H9 (cell line): ENCODE data around the gene RNF149. TPM values are rescaled to one million over a fixed set of nuclear protein-coding genes. Genes with fewer than 3 reads are reported as not detected.

Experiments
- DNase-seq: peaks from one replicate; pipeline ENCODE4 v3.0.0-alpha.2; 2017
- H2AFZ ChIP-seq: one replicate; pipeline ENCODE4 v1.6.1; 2013; ENCODE audit warnings: mild to moderate bottlenecking, low read length, control low read depth, moderate library complexity
- H2AK5ac ChIP-seq: 2 replicates; pipeline ENCODE4 v1.6.1; 2013; ENCODE audit warnings: low read length, control low read depth, mixed read lengths; ENCODE audit not compliant: insufficient read length
- H2BK120ac ChIP-seq: one replicate; pipeline ENCODE4 v1.6.1; 2013; ENCODE audit warnings: low read depth, mild to moderate bottlenecking, low read length, control low read depth, inconsistent platforms; ENCODE audit not compliant: poor library complexity, severe bottlenecking
- H2BK12ac ChIP-seq: 2 replicates; pipeline ENCODE4 v1.6.1; 2013; ENCODE audit warnings: low read length, control low read depth, mixed read lengths, low read depth; ENCODE audit not compliant: insufficient read length
- H2BK15ac ChIP-seq: 2 replicates; pipeline ENCODE4 v1.6.1; 2013; ENCODE audit warnings: low read depth, low read length, control low read depth
- H2BK20ac ChIP-seq: one replicate; pipeline ENCODE4 v1.6.1; 2013; ENCODE audit warnings: low read depth, mild to moderate bottlenecking, low read length, control low read depth, inconsistent platforms; ENCODE audit not compliant: poor library complexity, severe bottlenecking
- H2BK5ac ChIP-seq: 2 replicates; pipeline ENCODE4 v1.6.1; 2013; ENCODE audit warnings: low read length, control low read depth, mixed read lengths; ENCODE audit not compliant: insufficient read length
- H3K14ac ChIP-seq: 2 replicates; pipeline ENCODE4 v1.6.1; 2013; ENCODE audit warnings: low read length, control low read depth; ENCODE audit not compliant: insufficient read depth
- H3K18ac ChIP-seq: 2 replicates; pipeline ENCODE4 v1.6.1; 2013; ENCODE audit warnings: low read depth, mild to moderate bottlenecking, mixed read lengths, low read length, control low read depth; ENCODE audit not compliant: insufficient read length
- H3K23ac ChIP-seq: 2 replicates; pipeline ENCODE4 v1.6.1; 2013; ENCODE audit warnings: low read length, control low read depth, mixed read lengths, low read depth; ENCODE audit not compliant: insufficient read length
- H3K23me2 ChIP-seq: 2 replicates; pipeline ENCODE4 v1.6.1; 2013; ENCODE audit warnings: low read depth, mild to moderate bottlenecking, mixed read lengths, low read length, control low read depth; ENCODE audit not compliant: insufficient read length, poor library complexity, severe bottlenecking
- H3K27ac ChIP-seq: 2 replicates; pipeline ENCODE4 v1.5.1; 2013; ENCODE audit warnings: low read length, control low read depth, mixed read lengths, low read depth; ENCODE audit not compliant: insufficient read length
- H3K27me3 ChIP-seq: 2 replicates; pipeline ENCODE4 v1.6.1; 2013; ENCODE audit warnings: low read length, control low read depth, inconsistent platforms; ENCODE audit not compliant: insufficient read depth
- H3K4ac ChIP-seq: 2 replicates; pipeline ENCODE4 v1.6.1; 2013; ENCODE audit warnings: low read depth, mild to moderate bottlenecking, control low read depth, inconsistent platforms, low read length, moderate library complexity
- H3K4me1 ChIP-seq: 2 replicates; pipeline ENCODE4 v1.6.1; 2013; ENCODE audit warnings: low read length, control low read depth, inconsistent platforms; ENCODE audit not compliant: insufficient read depth
- H3K4me2 ChIP-seq: 2 replicates; pipeline ENCODE4 v1.6.1; 2013; ENCODE audit warnings: low read length, control low read depth, mixed read lengths; ENCODE audit not compliant: insufficient read length, insufficient read depth
- H3K56ac ChIP-seq: 2 replicates; pipeline ENCODE4 v1.6.1; 2013; ENCODE audit warnings: low read depth, mild to moderate bottlenecking, mixed read lengths, low read length, control low read depth; ENCODE audit not compliant: insufficient read length
- H3K79me1 ChIP-seq: 2 replicates; pipeline ENCODE4 v1.6.1; 2013; ENCODE audit warnings: low read depth, mild to moderate bottlenecking, moderate library complexity, low read length, control low read depth, inconsistent platforms; ENCODE audit not compliant: insufficient read depth, poor library complexity, severe bottlenecking
- H3K79me2 ChIP-seq: 2 replicates; pipeline ENCODE4 v1.6.1; 2013; ENCODE audit warnings: low read length, control low read depth, inconsistent platforms; ENCODE audit not compliant: insufficient read depth
- H3K9ac ChIP-seq: 2 replicates; pipeline ENCODE4 v1.6.1; 2013; ENCODE audit warnings: low read length, control low read depth, mixed read lengths; ENCODE audit not compliant: insufficient read length; ENCODE audit errors: extremely low read depth
- H3K9me3 ChIP-seq: one replicate; pipeline ENCODE4 v1.6.1; 2013; ENCODE audit warnings: low read depth, low read length, inconsistent platforms; ENCODE audit not compliant: control insufficient read depth
- H3T11ph ChIP-seq: one replicate; pipeline ENCODE4 v1.6.1; 2013; ENCODE audit warnings: mild to moderate bottlenecking, low read length, control low read depth, inconsistent platforms
- H4K20me1 ChIP-seq: one replicate; pipeline ENCODE4 v1.6.1; 2013; ENCODE audit not compliant: control insufficient read depth, insufficient read length, insufficient read depth
- H4K5ac ChIP-seq: 2 replicates; pipeline ENCODE4 v1.6.1; 2013; ENCODE audit warnings: low read depth, mild to moderate bottlenecking, mixed read lengths, low read length, control low read depth; ENCODE audit not compliant: insufficient read length
- H4K8ac ChIP-seq: replicated peaks from 2 replicates; pipeline ENCODE4 v1.6.1; 2013; ENCODE audit warnings: low read length, control low read depth, mixed read lengths, low read depth; ENCODE audit not compliant: insufficient read length
- H4K91ac ChIP-seq: 2 replicates; pipeline ENCODE4 v1.6.1; 2013; ENCODE audit warnings: low read depth, mild to moderate bottlenecking, moderate library complexity, mixed read lengths, low read length, control low read depth; ENCODE audit not compliant: insufficient read length
- H3K27ac Mint-ChIP-seq, 3 experiments: 2 replicates in 2 of 3; 3 replicates in 1 of 3; pipeline ENCODE4 v1.8.0; 2020 to 2021; ENCODE audit warnings: mixed read lengths in 3 of 3, mild to moderate bottlenecking in 1 of 3, moderate library complexity in 1 of 3
- H3K27me3 Mint-ChIP-seq: 2 replicates; pipeline ENCODE4 v1.8.0; 2021; ENCODE audit warnings: low read depth, mild to moderate bottlenecking, moderate library complexity, mixed read lengths
- H3K36me3 Mint-ChIP-seq, 3 experiments: 2 replicates in 2 of 3; 3 replicates in 1 of 3; pipeline ENCODE4 v1.8.0; 2020 to 2021; ENCODE audit warnings: low read depth in 3 of 3, mixed read lengths in 3 of 3; ENCODE audit not compliant: insufficient read depth in 1 of 3
- H3K4me1 Mint-ChIP-seq, 2 experiments: 2 replicates each; pipeline ENCODE4 v1.8.0; 2020; ENCODE audit warnings: mixed read lengths in 2 of 2
- H3K4me3 Mint-ChIP-seq, 2 experiments: 2 replicates in 1 of 2; 3 replicates in 1 of 2; pipeline ENCODE4 v1.8.0; 2020 to 2021; ENCODE audit warnings: mild to moderate bottlenecking in 2 of 2, mixed read lengths in 2 of 2, moderate library complexity in 1 of 2
- H3K9me3 Mint-ChIP-seq, 2 experiments: 2 replicates in 1 of 2; 3 replicates in 1 of 2; pipeline ENCODE4 v1.8.0; 2020; ENCODE audit warnings: mild to moderate bottlenecking in 2 of 2, mixed read lengths in 2 of 2, moderate library complexity in 1 of 2
- WGBS: extraction: QIAGEN DNeasy Blood & Tissue Kit; methylation state at CpG from one replicate; pipeline ENCODE4 v1.1.7; 2013; ENCODE audit warnings: missing lambda C conversion rate, low lambda C conversion rate, mixed read lengths; ENCODE audit not compliant: insufficient read length; ENCODE audit errors: extremely low coverage; 5-methylcytosine and 5-hydroxymethylcytosine counted together
- total RNA-seq: library from RNA; stranded (reverse); gene quantifications from 2 replicates; pipeline ENCODE4 v1.2.1, GENCODE V29; 2021
- TF ChIP-seq, protein P1 (sequence below): fragments of 200-600 bp; sonication (generic); conservative IDR thresholded peaks from 3 replicates; pipeline ENCODE4 v1.8.0; 2021; ENCODE audit warnings: antibody characterized with exemption, mild to moderate bottlenecking

The RNF149 gene
- total RNA-seq, 1 experiment from 2014 or later = 18.0 TPM

- no peaks in the 10 kb centered on the region for H3K27me3 Mint-ChIP-seq
- H2AFZ ChIP-seq = no peak overlapping the region
- H3K4me1 ChIP-seq = no peaks in the 10 kb centered on the region
- H3K4me1 Mint-ChIP-seq = peaks cover 5 to 15% of the 10 kb centered on the region in 2 experiments
- H3K9ac ChIP-seq = no peak overlapping the region
- H2BK120ac ChIP-seq = no peak overlapping the region
- H3K4ac ChIP-seq = no peak overlapping the region
- H3T11ph ChIP-seq = no peak overlapping the region
- no peak overlapping the region for H2AK5ac ChIP-seq
- peaks cover 2% of the 10 kb centered on the region for H3K79me1 ChIP-seq
- H4K91ac ChIP-seq = no peak overlapping the region
- no peak overlapping the region for H3K4me2 ChIP-seq
- H3K18ac ChIP-seq = no peak overlapping the region
- no peak overlapping the region for H3K56ac ChIP-seq
- no CpG with 5 or more reads among the region's 1 CpG for WGBS
- no peaks in the 10 kb centered on the region for H3K9me3 Mint-ChIP-seq
- no peaks in the 10 kb centered on the region for H4K20me1 ChIP-seq
- no peak overlapping the region for H3K4me3 Mint-ChIP-seq
- no peaks in the 10 kb centered on the region for H3K9me3 ChIP-seq
- no peak overlapping the region for H3K27ac ChIP-seq
- no peak overlapping the region for H2BK12ac ChIP-seq
- no peak overlapping the region for H3K23ac ChIP-seq
- H4K8ac ChIP-seq = no peak overlapping the region
- H3K36me3 Mint-ChIP-seq = peaks cover under 1 to 11% (median 8%) of the 10 kb centered on the region in 3 experiments; a peak in 6 of 7 replicates
- peak overlapping the region in 2 of 3 experiments; percentile 50 to 89; a peak in 3 of 7 replicates for H3K27ac Mint-ChIP-seq
- TF ChIP-seq, protein P1, sequence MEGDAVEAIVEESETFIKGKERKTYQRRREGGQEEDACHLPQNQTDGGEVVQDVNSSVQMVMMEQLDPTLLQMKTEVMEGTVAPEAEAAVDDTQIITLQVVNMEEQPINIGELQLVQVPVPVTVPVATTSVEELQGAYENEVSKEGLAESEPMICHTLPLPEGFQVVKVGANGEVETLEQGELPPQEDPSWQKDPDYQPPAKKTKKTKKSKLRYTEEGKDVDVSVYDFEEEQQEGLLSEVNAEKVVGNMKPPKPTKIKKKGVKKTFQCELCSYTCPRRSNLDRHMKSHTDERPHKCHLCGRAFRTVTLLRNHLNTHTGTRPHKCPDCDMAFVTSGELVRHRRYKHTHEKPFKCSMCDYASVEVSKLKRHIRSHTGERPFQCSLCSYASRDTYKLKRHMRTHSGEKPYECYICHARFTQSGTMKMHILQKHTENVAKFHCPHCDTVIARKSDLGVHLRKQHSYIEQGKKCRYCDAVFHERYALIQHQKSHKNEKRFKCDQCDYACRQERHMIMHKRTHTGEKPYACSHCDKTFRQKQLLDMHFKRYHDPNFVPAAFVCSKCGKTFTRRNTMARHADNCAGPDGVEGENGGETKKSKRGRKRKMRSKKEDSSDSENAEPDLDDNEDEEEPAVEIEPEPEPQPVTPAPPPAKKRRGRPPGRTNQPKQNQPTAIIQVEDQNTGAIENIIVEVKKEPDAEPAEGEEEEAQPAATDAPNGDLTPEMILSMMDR = no peak
- H2BK20ac ChIP-seq = no peak overlapping the region
- no peaks in the 10 kb centered on the region for H3K23me2 ChIP-seq
- H3K27me3 ChIP-seq = no peaks in the 10 kb centered on the region; the same call in 1 of the 2 replicates
- H3K14ac ChIP-seq = no peak overlapping the region
- peaks cover 10% of the 10 kb centered on the region; the same call in 1 of the 2 replicates for H3K79me2 ChIP-seq
- no peak overlapping the region for H4K5ac ChIP-seq
- no peak for DNase-seq
- H2BK5ac ChIP-seq = no peak overlapping the region
- no peak overlapping the region for H2BK15ac ChIP-seq
Measured at GRCh38 chr2:101300164-101300563, 8.3 kb downstream of the RNF149 start.
